AG10803 (cell line): ENCODE data around the gene INA.

Source experiments
- DNase-seq: peaks from one replicate; pipeline ENCODE4 v3.0.0; 2010; ENCODE audit warnings: low read depth
- H3K4me3 ChIP-seq: 2 replicates; pipeline ENCODE4 v1.5.1; 2011; ENCODE audit warnings: mild to moderate bottlenecking, low read length, control low read depth
- CTCF ChIP-seq: conservative IDR thresholded peaks from 2 replicates; pipeline ENCODE4 v1.5.1; 2011; ENCODE audit warnings: mild to moderate bottlenecking, low read length, control low read depth, inconsistent platforms

The INA gene

GRCh38 chr10:103276896-103277712, at the start of gene INA:
Gene INA, plus strand, starts transcription at chr10:103277138. Its CDS starts 74 bp downstream, at chr10:103277212.
- TF ChIP-seq CTCF = no peak
- DNase-seq = peak; percentile 33
- H3K4me3 ChIP-seq = peak within 1 kb of the TSS; percentile 42

GRCh38 chr10:103227416-103227815, 49.5 kb upstream of the INA start:
- H3K4me3 ChIP-seq = no peak overlapping the region
- TF ChIP-seq CTCF = no peak
- DNase-seq = no peak

DNA sequence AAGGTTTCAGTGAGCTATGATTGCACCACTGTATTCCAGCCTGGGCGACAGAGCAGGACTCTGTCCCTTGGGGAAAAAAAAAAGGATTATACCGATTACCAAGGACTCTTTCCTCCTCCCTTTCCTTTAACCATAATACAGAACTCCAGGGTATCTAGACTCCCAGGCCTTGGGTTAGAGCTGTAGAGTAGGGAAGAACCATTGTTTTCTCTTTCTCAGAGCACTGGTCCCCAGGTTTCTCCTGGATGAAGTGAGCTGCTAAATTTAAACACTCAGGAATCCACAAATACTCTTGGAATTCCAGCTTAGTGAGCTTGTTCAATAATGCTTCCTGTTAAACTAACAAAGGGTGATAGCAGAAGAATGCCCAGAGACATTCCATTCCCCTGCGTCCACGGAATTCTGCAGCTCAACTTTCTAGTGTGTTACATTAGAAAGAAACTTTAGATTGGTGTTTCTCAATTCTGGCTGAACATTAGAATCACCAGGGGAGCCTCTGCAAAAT, 45.8 kb upstream of the INA start:
- no peak overlapping the region for H3K4me3 ChIP-seq
- peak; percentile 97 for DNase-seq

DNA sequence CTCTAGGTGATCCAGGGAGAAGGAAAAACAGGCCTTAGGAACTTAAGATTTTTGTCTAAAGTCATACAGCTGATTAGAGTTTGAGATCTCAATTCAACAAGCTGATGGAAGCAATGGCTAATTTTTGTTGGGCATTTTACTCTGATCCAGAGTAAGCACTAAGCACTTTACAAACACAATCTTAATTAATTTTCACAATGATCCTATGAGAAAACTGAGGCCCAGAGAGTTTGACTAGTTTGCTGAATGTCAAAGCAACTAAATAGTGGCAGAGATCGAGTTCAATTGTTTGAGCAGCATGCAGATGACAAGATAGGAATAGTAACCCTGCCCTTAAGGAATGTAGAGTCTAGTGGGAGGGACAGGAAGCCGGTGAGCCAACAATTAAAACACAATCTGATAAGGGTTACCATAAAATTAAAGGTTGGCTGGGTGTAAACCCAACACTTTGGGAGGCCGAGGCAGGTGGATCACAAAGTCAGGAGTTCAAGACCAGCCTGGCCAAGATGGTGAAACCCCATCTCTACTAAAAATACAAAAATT, 44.7 kb upstream of the INA start:
- no peak overlapping the region for H3K4me3 ChIP-seq
- TF ChIP-seq CTCF = no peak
- no peak for DNase-seq

More for the DNA sequence above, 45.8 kb upstream of the INA start:
- no peak for TF ChIP-seq CTCF

- DNase-seq = peak; percentile 65
- no peak for TF ChIP-seq CTCF
- no peak overlapping the region for H3K4me3 ChIP-seq
Observed at GRCh38 chr10:103232772-103233488, 44.0 kb upstream of the INA start.

- no peak for TF ChIP-seq CTCF
- H3K4me3 ChIP-seq = no peak overlapping the region
Observed at GRCh38 chr10:103235775-103236174, 41.2 kb upstream of the INA start.

More at GRCh38 chr10:103235775-103236174, 41.2 kb upstream of the INA start:
- DNase-seq = no peak
